HEK293 (cell line): ENCODE measurements around the gene PHF21A.

Experiments
- ZNF121 ChIP-seq: fragments of 450-650 bp; formaldehyde crosslinking; IDR thresholded peaks from 2 replicates; pipeline ENCODE4 v1.5.1; 2016; ENCODE audit warnings: missing biosample characterization, missing genetic modification characterization
- TF ChIP-seq, protein P1 (sequence below): fragments of 450-650 bp; formaldehyde crosslinking; IDR thresholded peaks from 2 replicates; pipeline ENCODE4 v1.5.1; 2016; ENCODE audit warnings: missing biosample characterization, missing genetic modification characterization

DNA sequence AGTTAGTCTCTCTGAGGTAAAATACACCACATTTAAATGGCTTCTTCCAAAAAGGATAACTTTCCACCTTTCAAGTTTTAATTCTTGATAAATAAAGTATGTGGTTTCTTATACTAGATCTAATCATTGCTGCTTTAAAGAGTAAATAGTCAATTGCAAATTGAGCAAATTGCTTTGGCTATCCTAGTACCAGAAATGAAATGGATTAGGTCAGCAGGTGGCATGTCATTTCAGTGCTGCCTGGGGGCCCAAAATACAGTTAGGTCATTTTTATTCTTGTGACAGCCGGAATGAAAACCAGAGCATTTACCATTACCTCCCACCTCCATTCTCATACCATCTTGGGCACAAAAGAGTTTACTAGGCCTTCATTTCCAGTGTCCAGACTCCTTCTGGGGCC lies 70.2 kb downstream of the PHF21A start:
- TF ChIP-seq, protein P1, sequence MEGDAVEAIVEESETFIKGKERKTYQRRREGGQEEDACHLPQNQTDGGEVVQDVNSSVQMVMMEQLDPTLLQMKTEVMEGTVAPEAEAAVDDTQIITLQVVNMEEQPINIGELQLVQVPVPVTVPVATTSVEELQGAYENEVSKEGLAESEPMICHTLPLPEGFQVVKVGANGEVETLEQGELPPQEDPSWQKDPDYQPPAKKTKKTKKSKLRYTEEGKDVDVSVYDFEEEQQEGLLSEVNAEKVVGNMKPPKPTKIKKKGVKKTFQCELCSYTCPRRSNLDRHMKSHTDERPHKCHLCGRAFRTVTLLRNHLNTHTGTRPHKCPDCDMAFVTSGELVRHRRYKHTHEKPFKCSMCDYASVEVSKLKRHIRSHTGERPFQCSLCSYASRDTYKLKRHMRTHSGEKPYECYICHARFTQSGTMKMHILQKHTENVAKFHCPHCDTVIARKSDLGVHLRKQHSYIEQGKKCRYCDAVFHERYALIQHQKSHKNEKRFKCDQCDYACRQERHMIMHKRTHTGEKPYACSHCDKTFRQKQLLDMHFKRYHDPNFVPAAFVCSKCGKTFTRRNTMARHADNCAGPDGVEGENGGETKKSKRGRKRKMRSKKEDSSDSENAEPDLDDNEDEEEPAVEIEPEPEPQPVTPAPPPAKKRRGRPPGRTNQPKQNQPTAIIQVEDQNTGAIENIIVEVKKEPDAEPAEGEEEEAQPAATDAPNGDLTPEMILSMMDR (tag by site-specific recombination) = no peak
- no peak for TF ChIP-seq ZNF121 (tag by site-specific recombination)
